HG03139 (cell line): ENCODE results near the gene TCL1B.
"Not testable (repeated sequence)": the region's sequence is repeated elsewhere in the genome, so short reads cannot be mapped to it uniquely, and the experiment has no call there.

ENCODE experiments used
- ATAC-seq: cut with Tn5 transposase; IDR thresholded peaks from one replicate; pipeline ENCODE4 v1.9.1; 2021; ENCODE audit not compliant: unreplicated experiment

The TCL1B gene, protein sequence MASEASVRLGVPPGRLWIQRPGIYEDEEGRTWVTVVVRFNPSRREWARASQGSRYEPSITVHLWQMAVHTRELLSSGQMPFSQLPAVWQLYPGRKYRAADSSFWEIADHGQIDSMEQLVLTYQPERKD

DNA sequence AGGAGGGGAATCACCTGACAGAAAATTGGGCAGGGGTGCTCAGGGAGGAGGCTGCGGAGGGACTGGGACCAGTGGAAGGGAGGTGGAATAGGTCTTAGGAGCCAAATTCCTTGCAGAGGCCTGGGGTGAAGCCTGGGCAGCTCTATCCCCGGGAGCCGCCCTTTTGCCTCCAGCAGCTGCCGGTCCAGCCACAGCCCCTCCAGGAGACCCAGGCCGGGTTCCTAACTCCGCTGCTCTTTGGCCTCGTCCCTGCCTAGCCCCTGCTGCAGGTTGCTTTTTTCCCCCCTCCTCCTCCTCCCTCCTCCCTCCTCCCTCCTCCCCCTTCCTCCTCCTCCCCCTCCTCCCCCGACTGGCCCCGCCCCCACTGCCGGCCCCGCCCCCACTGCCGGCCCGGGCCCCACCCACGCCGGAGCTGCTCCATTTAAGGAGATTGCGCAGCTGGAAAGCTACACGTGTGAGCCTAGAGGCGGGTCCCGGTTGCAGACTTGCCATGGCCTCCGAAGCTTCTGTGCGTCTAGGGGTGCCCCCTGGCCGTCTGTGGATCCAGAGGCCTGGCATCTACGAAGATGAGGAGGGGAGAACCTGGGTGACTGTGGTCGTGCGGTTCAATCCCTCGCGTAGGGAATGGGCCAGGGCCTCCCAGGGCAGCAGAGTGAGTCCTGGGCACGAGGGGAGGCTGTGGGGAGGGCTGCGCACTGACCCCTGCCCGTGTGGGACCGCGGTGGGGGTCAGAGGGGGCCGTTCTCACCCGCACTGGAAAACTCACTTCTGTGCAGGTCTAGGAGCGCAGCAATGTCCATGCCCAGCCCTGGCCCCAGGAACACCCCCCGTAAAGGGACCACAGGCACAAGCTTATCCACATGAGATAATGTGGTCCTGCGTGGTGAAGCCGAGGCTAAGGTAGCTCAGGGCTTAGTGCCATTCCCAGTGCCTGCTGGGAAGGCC is at the start of gene TCL1B:
TSS of gene TCL1B (plus strand) at position 449 of the 945 bp plus-strand sequence. CDS start at position 491, 42 bp downstream.
- ATAC-seq, result no peak

DNA sequence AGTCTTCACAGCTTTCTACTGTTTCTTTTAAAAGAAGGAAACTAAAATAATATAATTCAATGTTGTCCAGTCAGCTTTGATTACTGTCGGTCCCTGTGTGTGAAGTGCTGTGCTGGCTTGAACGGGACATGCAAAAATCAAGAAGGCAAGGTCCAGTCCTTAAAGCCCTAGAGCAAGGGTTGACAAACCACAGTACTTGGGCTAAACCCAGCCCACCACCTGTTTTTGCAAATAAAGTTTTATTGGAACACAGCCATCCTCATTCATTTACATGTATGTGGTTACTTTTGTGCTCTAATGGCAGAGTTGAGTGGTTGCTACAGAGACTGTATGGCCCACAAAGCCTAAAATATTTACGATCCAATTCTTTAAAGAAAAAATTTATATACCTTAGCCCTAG is 41.2 kb upstream of the TCL1B start:
- no peak for ATAC-seq

GRCh38 chr14:95645389-95645996 is 40.7 kb upstream of the TCL1B start:
- no peak for ATAC-seq

GRCh38 chr14:95647926-95648325 is 38.3 kb upstream of the TCL1B start:
- no peak for ATAC-seq

GRCh38 chr14:95649230-95649629 is 37.0 kb upstream of the TCL1B start:
- ATAC-seq, result no peak

DNA sequence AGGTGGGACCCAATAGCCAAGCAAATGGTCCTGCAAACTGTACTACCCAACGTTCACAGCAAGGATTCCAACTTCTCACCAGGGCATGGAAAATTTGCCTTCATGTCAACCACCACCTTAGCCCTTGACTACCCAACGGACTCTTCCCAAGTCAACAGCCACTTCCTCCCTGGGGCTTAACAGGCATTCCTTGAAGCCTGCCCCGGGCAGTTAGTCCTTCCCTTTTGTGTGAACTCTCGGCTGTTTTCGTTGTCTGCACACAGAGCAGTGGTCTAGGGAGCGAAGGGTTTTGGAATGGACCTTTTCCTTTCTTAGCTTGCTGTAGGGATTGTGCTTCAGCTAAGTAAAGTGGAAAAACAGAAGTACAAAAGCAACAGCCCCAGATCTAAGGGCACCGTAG is 35.2 kb upstream of the TCL1B start:
- no peak for ATAC-seq

- no peak for ATAC-seq
Measured at GRCh38 chr14:95651821-95652583, 34.2 kb upstream of the TCL1B start.

DNA sequence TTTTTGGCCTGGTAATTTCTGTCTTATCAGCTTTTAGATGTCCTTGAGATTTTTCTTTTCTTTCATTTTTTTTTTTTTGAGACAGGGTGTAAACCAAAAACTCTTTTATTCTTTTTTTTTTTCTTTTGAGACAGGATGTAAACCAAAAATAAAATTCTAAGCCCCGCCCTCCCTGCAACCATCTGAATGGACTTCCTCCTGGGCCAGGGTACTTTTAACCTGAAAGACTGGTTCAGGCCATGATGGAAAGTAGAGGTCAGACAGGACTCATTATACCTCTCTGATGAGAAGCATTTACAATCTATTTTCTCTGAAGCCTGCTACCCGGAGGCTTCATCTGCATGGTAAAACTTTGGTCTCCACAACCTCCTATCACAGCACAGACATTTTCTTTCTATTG is 33.5 kb upstream of the TCL1B start:
- ATAC-seq, result peak; percentile 49

GRCh38 chr14:95655461-95655860 is 30.8 kb upstream of the TCL1B start:
- no peak for ATAC-seq

DNA sequence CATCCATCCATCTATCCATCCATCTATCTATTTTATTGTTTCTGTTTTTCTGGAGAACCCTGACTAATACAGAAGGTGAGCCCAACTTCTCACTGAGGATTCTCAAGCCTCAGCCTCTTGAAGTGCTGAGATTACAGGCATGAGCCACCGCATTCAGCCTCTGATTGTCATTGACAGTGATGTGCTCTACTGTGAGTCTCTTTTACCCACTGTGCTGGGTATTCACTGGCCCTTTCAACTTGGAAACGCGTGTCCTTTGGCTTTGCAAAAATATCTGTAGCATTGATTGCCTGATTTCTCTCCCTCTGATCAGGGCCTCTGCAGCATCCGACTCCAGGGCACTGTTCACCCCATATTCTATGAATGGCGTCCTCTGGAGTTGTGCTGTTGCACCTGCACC is 29.6 kb upstream of the TCL1B start:
- no peak for ATAC-seq

DNA sequence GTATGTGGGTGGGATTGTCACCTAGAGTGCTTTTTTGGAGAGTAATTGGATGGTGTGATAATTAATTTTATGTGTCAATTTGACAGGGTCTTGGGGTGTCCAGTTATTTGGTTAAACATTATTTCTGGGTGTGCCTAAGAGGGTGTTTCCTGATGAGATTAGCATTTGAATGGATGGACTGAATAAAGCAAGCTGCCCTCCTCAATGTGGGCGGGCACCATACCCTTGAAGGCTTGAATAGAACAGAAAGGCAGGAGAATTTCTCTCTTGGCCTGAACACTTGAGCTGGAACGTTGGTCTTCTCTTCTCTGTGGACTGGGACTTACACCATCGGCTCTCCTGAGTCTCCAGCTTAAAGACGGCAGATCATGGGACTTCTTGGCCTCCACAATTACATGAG is 28.8 kb upstream of the TCL1B start:
- no peak for ATAC-seq

GRCh38 chr14:95659293-95659989 is 26.8 kb upstream of the TCL1B start:
- no peak for ATAC-seq

GRCh38 chr14:95659990-95660385 is 26.2 kb upstream of the TCL1B start:
- ATAC-seq, result no peak

- ATAC-seq, result no peak
Measured at GRCh38 chr14:95660651-95661515, 25.3 kb upstream of the TCL1B start.

- peak; percentile 21 for ATAC-seq
Measured at GRCh38 chr14:95662376-95663186, 23.6 kb upstream of the TCL1B start.

DNA sequence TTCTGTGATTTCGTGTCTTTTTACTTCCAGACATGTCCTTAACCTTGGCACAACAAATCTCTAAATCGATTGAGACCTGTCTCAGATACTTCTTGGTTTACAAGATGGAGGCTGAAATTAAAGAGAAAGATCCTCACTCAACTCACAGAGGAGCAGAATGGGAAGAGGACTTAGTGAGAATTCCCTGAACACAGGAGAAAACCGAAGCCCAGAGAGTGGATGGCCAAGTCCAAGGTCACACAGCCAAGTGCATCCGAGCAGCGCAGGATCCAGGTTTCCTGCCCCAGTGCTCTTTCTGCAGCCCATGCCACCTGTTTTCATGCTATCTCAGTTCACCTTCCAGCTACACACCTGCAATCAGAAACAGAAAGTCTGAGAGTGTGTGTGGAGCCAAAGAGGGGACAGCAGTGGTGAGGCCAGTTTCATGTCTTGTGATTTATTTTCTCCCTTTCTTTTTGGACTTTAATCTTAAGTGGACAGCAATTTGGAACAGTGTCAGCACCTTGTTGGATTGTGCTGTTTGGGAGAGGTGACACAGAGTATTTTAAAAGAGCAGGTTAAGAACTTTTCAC is 22.9 kb upstream of the TCL1B start:
- ATAC-seq, result no peak

- ATAC-seq, result no peak
Measured at GRCh38 chr14:95664066-95664465, 22.2 kb upstream of the TCL1B start.

DNA sequence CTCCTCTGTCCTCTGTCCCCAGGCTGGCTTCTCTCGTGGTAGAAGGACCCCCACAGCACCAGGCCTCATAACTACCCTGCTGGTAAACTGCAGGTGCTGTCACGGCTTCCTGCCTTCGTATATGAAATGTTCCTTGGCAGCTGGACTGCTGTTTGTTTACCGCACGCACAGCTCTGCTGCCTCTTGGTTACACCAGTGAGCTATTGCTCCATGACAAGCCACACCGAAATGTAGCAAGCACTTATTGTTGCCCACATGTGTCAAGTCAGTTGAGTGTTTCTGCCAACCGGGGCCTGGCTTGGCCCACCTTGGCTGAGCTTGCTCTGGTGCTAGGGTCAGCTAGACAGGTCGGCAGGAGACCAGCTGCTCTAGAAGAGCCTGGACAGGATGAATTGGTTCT is 21.7 kb upstream of the TCL1B start:
- peak; percentile 24 for ATAC-seq

GRCh38 chr14:95665530-95665929 is 20.7 kb upstream of the TCL1B start:
- ATAC-seq, result not testable (repeated sequence)
